Endodermal cell (in vitro differentiated cells): Measurements from ENCODE around the gene ADRA2A. TPM values are rescaled to one million over a fixed set of nuclear protein-coding genes. Genes with fewer than 3 reads are reported as not detected.

Experiments
- DNase-seq: peaks from one replicate; pipeline ENCODE4 v3.0.0-alpha.2; 2017
- H3K27ac ChIP-seq: 2 replicates; pipeline ENCODE4 v1.5.1; 2013; ENCODE audit warnings: mild to moderate bottlenecking, low read depth, low read length, moderate library complexity
- H3K27me3 ChIP-seq: 2 replicates; pipeline ENCODE4 v1.6.1; 2013; ENCODE audit warnings: mild to moderate bottlenecking, low read length, moderate library complexity; ENCODE audit not compliant: insufficient read depth, control insufficient read depth, poor library complexity, severe bottlenecking
- H3K36me3 ChIP-seq: 2 replicates; pipeline ENCODE4 v1.7.0; 2013; ENCODE audit warnings: mild to moderate bottlenecking, low read length, moderate library complexity; ENCODE audit not compliant: control insufficient read depth, insufficient read depth
- H3K4me1 ChIP-seq: one replicate; pipeline ENCODE4 v1.7.0; 2013; ENCODE audit warnings: low read length; ENCODE audit not compliant: control insufficient read depth, insufficient read depth
- H3K4me3 ChIP-seq: 2 replicates; pipeline ENCODE4 v1.5.1; 2013; ENCODE audit warnings: mild to moderate bottlenecking, low read length, moderate library complexity
- H3K9ac ChIP-seq: 2 replicates; pipeline ENCODE4 v1.6.1; 2013; ENCODE audit warnings: mild to moderate bottlenecking, low read length, moderate library complexity; ENCODE audit not compliant: poor library complexity, severe bottlenecking; ENCODE audit errors: extremely low read depth
- H3K9me3 ChIP-seq: 2 replicates; pipeline ENCODE4 v1.6.1; 2013; ENCODE audit warnings: mild to moderate bottlenecking, low read length, moderate library complexity; ENCODE audit not compliant: control insufficient read depth
- H3K27ac Mint-ChIP-seq: 2 replicates; pipeline ENCODE4 v1.8.0; 2020; ENCODE audit warnings: mixed read lengths
- H3K27me3 Mint-ChIP-seq: 2 replicates; pipeline ENCODE4 v1.8.0; 2021; ENCODE audit warnings: mild to moderate bottlenecking, mixed read lengths; ENCODE audit not compliant: insufficient read depth
- H3K36me3 Mint-ChIP-seq: 2 replicates; pipeline ENCODE4 v1.8.0; 2020; ENCODE audit warnings: low read depth, mixed read lengths
- H3K4me1 Mint-ChIP-seq: 2 replicates; pipeline ENCODE4 v1.8.0; 2020; ENCODE audit warnings: mixed read lengths
- H3K4me3 Mint-ChIP-seq: 2 replicates; pipeline ENCODE4 v1.8.0; 2020; ENCODE audit warnings: mild to moderate bottlenecking, moderate library complexity, mixed read lengths
- H3K9me3 Mint-ChIP-seq: 2 replicates; pipeline ENCODE4 v1.8.0; 2020; ENCODE audit warnings: mild to moderate bottlenecking, mixed read lengths
- WGBS, 2 experiments: methylation state at CpG; one replicate each; pipeline versions ENCODE4 v1.1.5 to v1.1.7; 2013; ENCODE audit warnings: missing lambda C conversion rate in 2 of 2, mixed read lengths in 1 of 2; ENCODE audit not compliant: insufficient coverage in 1 of 2, insufficient read length in 1 of 2; 5-methylcytosine and 5-hydroxymethylcytosine counted together
- total RNA-seq, 2 donors: library from RNA; stranded (reverse); fragmentation: NEBNext Ultra II Directional in 1 of 2; extraction: Animal tissue kit (Norgen Biotek cat#: 25700) in 1 of 2; gene quantifications; 2 replicates in 1 of 2; 3 replicates in 1 of 2; pipeline ENCODE4 v1.2.1, GENCODE V29; 2021
- TF ChIP-seq, protein P1 (sequence below): fragments of 200-600 bp; sonication (generic); conservative IDR thresholded peaks from 2 replicates; pipeline ENCODE4 v1.5.0; 2021; ENCODE audit warnings: antibody characterized with exemption, mild to moderate bottlenecking

ADRA2A gene
- total RNA-seq, 2 donors from 2014 or later: 0.13 TPM; not detected in 1

DNA sequence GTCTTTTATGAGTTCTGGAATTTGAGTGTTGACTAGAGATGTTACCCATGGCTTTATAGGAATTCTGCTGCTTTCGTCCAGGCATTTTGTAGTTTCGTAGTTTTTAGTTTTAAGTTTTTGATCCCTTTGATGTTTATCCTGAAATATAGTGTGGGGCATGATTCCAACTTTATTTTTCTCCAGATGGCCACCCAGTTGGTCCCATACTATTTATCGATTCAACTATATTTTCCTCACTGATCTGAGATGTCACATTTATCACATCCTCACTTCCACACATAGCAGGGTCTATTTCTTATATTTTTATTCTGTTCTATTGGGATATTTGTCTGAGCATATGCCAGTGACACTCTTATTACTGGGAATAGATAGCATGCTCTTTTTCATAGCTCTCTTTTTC is 33.9 kb downstream of the ADRA2A start:
- H3K4me1 Mint-ChIP-seq: peaks cover 4% of the 10 kb centered on the region
- no peak overlapping the region for H3K27ac ChIP-seq
- no peaks in the 10 kb centered on the region for H3K36me3 ChIP-seq
- no peak overlapping the region for H3K4me3 Mint-ChIP-seq
- no peaks in the 10 kb centered on the region for H3K9me3 Mint-ChIP-seq
- no peak for DNase-seq
- H3K9me3 ChIP-seq: no peaks in the 10 kb centered on the region
- H3K4me3 ChIP-seq: no peak overlapping the region
- no peaks in the 10 kb centered on the region for H3K4me1 ChIP-seq
- H3K27me3 ChIP-seq: peaks cover 4% of the 10 kb centered on the region
- no peak overlapping the region for H3K9ac ChIP-seq
- H3K27ac Mint-ChIP-seq: no peak overlapping the region
- H3K36me3 Mint-ChIP-seq: no peaks in the 10 kb centered on the region
- TF ChIP-seq, protein P1, sequence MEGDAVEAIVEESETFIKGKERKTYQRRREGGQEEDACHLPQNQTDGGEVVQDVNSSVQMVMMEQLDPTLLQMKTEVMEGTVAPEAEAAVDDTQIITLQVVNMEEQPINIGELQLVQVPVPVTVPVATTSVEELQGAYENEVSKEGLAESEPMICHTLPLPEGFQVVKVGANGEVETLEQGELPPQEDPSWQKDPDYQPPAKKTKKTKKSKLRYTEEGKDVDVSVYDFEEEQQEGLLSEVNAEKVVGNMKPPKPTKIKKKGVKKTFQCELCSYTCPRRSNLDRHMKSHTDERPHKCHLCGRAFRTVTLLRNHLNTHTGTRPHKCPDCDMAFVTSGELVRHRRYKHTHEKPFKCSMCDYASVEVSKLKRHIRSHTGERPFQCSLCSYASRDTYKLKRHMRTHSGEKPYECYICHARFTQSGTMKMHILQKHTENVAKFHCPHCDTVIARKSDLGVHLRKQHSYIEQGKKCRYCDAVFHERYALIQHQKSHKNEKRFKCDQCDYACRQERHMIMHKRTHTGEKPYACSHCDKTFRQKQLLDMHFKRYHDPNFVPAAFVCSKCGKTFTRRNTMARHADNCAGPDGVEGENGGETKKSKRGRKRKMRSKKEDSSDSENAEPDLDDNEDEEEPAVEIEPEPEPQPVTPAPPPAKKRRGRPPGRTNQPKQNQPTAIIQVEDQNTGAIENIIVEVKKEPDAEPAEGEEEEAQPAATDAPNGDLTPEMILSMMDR: no peak
- no peaks in the 10 kb centered on the region for H3K27me3 Mint-ChIP-seq
- 84 to 100% methylated on average over 2 to 3 of the region's 3 CpGs for WGBS, 2 experiments

GRCh38 chr10:111112333-111112732 is 35.5 kb downstream of the ADRA2A start:
- H3K27ac Mint-ChIP-seq: no peak overlapping the region
- Histone ChIP-seq H3K36me3 (no peaks in the 10 kb centered on the region), H3K9ac (no peak overlapping the region), H3K27ac (no peak overlapping the region), H3K4me3 (no peak overlapping the region), H3K4me1 (no peaks in the 10 kb centered on the region), H3K27me3 (peaks cover 4% of the 10 kb centered on the region), H3K9me3 (no peaks in the 10 kb centered on the region)
- H3K4me3 Mint-ChIP-seq: no peak overlapping the region
- DNase-seq: no peak
- no peaks in the 10 kb centered on the region for H3K36me3 Mint-ChIP-seq
- H3K27me3 Mint-ChIP-seq: no peaks in the 10 kb centered on the region
- TF ChIP-seq, protein P1: no peak
- 90% methylated on average over 1 of the region's 1 CpG; no CpG with 5 or more reads in 1 of the 2 experiments for WGBS, 2 experiments
- H3K9me3 Mint-ChIP-seq: no peaks in the 10 kb centered on the region
- peaks cover 2% of the 10 kb centered on the region for H3K4me1 Mint-ChIP-seq

DNA sequence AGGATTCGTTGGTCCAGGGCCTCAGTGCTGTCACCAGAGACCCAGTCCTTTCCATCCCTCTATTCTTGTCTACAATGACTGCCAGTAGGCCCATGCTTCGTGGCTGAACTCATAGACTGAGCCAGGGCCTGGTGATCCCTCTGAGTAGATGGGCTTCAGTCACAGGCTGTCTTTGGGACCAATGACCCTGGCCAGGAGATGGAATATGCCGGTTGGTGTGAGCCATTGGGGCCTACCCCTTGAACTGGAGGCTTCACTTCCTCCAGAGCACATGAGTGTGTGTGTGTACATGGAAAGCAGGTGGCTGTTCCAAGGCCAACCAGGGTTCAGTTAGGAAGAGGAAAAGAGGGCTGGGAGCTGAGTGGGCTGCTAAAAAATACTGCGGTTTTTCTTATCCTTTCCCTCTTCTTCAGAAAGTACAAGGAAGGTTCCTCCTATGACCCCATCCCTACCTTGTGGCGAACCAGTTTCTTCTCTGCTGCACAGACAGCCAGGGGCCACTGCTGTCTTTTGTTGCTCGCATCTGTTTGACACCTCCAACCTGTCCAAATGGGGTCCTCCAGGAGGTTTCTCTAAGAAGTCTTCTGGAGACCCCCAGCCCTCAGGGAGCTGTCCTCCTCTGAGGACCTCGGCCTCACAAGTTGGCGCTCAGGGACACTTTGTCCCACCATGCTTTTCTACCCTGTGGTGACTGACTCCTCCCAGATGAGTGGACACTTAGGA is 36.6 kb downstream of the ADRA2A start:
- Histone ChIP-seq H3K27me3 (peaks cover 4% of the 10 kb centered on the region), H3K9ac (no peak overlapping the region), H3K27ac (no peak overlapping the region), H3K4me3 (no peak overlapping the region), H3K9me3 (no peaks in the 10 kb centered on the region), H3K36me3 (no peaks in the 10 kb centered on the region), H3K4me1 (no peaks in the 10 kb centered on the region)
- TF ChIP-seq, protein P1: no peak
- H3K9me3 Mint-ChIP-seq: no peaks in the 10 kb centered on the region
- no peaks in the 10 kb centered on the region for H3K27me3 Mint-ChIP-seq
- 88 to 94% methylated on average over 5 to 8 of the region's 8 CpGs for WGBS, 2 experiments
- no peak overlapping the region for H3K27ac Mint-ChIP-seq
- peaks cover under 1% of the 10 kb centered on the region for H3K4me1 Mint-ChIP-seq
- no peaks in the 10 kb centered on the region for H3K36me3 Mint-ChIP-seq
- H3K4me3 Mint-ChIP-seq: no peak overlapping the region
- DNase-seq: peak; percentile 13
